HCT116 (cell line): ENCODE measurements around the gene RAN. TPM values are rescaled to one million over a fixed set of nuclear protein-coding genes. Genes with fewer than 3 reads are reported as not detected.

Source experiments
- ATAC-seq: fragments of 200-7000 bp; cut with Tn5 transposase; 2 replicates; pipeline ENCODE4 v1.9.1; 2020; ENCODE audit warnings: mild to moderate bottlenecking, moderate library complexity
- BruUV-seq: library from RNA; stranded (reverse); fragments of 400-500 nt; replicated peaks from 2 replicates; lab custom pipeline; 2021; lab: Mats Ljungman, UMichigan
- CTCF ChIA-PET: fragments of 300-600 bp; sonication (Branson Sonifier 250); formaldehyde crosslinking; loops from one replicate; lab custom pipeline; 2021; ENCODE audit warnings: antibody characterized with exemption; lab: Charles Lee
- POLR2A ChIA-PET: fragments of 300-600, 350-600 bp; sonication (Branson Sonifier 250); formaldehyde crosslinking; loops from one replicate; lab custom pipeline; 2021; ENCODE audit warnings: antibody characterized with exemption; lab: Charles Lee
- RAD21 ChIA-PET, 2 experiments: fragments of 300-600 bp; sonication (Branson Sonifier 250); formaldehyde crosslinking; loops; one replicate each; lab custom pipeline; 2023; ENCODE audit warnings: low total read pairs in 2 of 2; ENCODE audit not compliant: uncharacterized antibody in 2 of 2, unreplicated experiment in 2 of 2, low non-redundant PET in 1 of 2; lab: Charles Lee
- DNase-seq: peaks from one replicate; pipeline ENCODE4 v3.0.0-alpha.2; 2010; ENCODE audit warnings: low read depth, low spot score
- H2AFZ ChIP-seq: fragments of 200-600 bp; shearing (Covaris generic), sonication (generic); 2 replicates; pipeline ENCODE4 v1.6.1; 2017; ENCODE audit warnings: low read depth, mixed run types, mixed read lengths, antibody characterized with exemption, low read length; ENCODE audit not compliant: poor library complexity, severe bottlenecking
- H3K27ac ChIP-seq: 2 replicates; pipeline ENCODE4 v1.5.1; 2012; ENCODE audit warnings: low read depth, low read length
- H3K27me3 ChIP-seq: fragments of 200-600 bp; sonication (generic); 2 replicates; pipeline ENCODE4 v1.6.1; 2016; ENCODE audit warnings: mixed run types, low read length, mixed read lengths; ENCODE audit not compliant: insufficient read depth
- H3K36me3 ChIP-seq, 2 experiments: fragments of 200-500 bp in 1 of 2; fragments of 200-600 bp in 1 of 2; sonication (Bioruptor generic) in 1 of 2; sonication (generic) in 1 of 2; 2 replicates each; pipeline versions ENCODE4 v1.5.1 to v1.6.1; 2014 to 2016; ENCODE audit warnings: low read length in 2 of 2, inconsistent platforms in 1 of 2, mixed read lengths in 1 of 2, mixed run types in 1 of 2; ENCODE audit not compliant: insufficient read depth in 2 of 2, control insufficient read depth in 1 of 2
- H3K4me1 ChIP-seq, 2 experiments: fragments of 200-600 bp in 1 of 2; sonication (generic) in 1 of 2; 2 replicates each; pipeline versions ENCODE4 v1.5.1 to v1.6.1; 2012 to 2017; ENCODE audit warnings: low read length in 2 of 2, inconsistent platforms in 1 of 2, mild to moderate bottlenecking in 1 of 2, mixed read lengths in 1 of 2, mixed run types in 1 of 2, moderate library complexity in 1 of 2; ENCODE audit not compliant: insufficient read depth in 2 of 2, control insufficient read depth in 1 of 2
- H3K4me2 ChIP-seq: fragments of 200-600 bp; sonication (generic); 2 replicates; pipeline ENCODE4 v1.6.1; 2017; ENCODE audit warnings: mixed run types, low read length, mixed read lengths
- H3K4me3 ChIP-seq, 2 experiments: fragments of 200-600 bp in 1 of 2; sonication (generic) in 1 of 2; replicated peaks in 1 of 2; 2 replicates each; pipeline ENCODE4 v1.5.1; 2011 to 2016; ENCODE audit warnings: low read length in 2 of 2, control low read depth in 1 of 2, low read depth in 1 of 2, mild to moderate bottlenecking in 1 of 2, mixed read lengths in 1 of 2, mixed run types in 1 of 2
- H3K79me2 ChIP-seq: fragments of 200-600 bp; sonication (generic); 2 replicates; pipeline ENCODE4 v1.6.1; 2017; ENCODE audit warnings: mild to moderate bottlenecking, mixed run types, low read length, moderate library complexity, mixed read lengths; ENCODE audit not compliant: insufficient read depth
- H3K9ac ChIP-seq: fragments of 200-600 bp; sonication (generic); 2 replicates; pipeline ENCODE4 v1.6.1; 2016; ENCODE audit warnings: low read length, mixed read lengths
- H3K9me2 ChIP-seq: fragments of 200-600 bp; sonication (generic), shearing (Covaris generic); 2 replicates; pipeline ENCODE4 v1.6.1; 2017; ENCODE audit warnings: mixed run types, mild to moderate bottlenecking, moderate library complexity; ENCODE audit not compliant: insufficient read depth
- H3K9me3 ChIP-seq, 2 experiments: fragments of 200-500 bp in 1 of 2; fragments of 200-600 bp in 1 of 2; sonication (Bioruptor generic) in 1 of 2; sonication (generic) in 1 of 2; 2 replicates each; pipeline ENCODE4 v1.6.1; 2014 to 2017; ENCODE audit warnings: low read length in 2 of 2, mixed read lengths in 2 of 2, inconsistent platforms in 1 of 2, low read depth in 1 of 2, mild to moderate bottlenecking in 1 of 2, mixed run types in 1 of 2, moderate library complexity in 1 of 2; ENCODE audit not compliant: control insufficient read depth in 1 of 2, insufficient read depth in 1 of 2
- H4K20me1 ChIP-seq: fragments of 200-600 bp; sonication (generic), shearing (Covaris generic); 2 replicates; pipeline ENCODE4 v1.6.1; 2017; ENCODE audit warnings: mixed run types, mild to moderate bottlenecking, moderate library complexity; ENCODE audit not compliant: insufficient read depth
- ATF3 ChIP-seq: IDR thresholded peaks from 2 replicates; pipeline ENCODE4 v1.6.1; 2012
- CEBPB ChIP-seq: IDR thresholded peaks from 2 replicates; pipeline ENCODE4 v1.6.1; 2012; ENCODE audit warnings: low read depth
- EGR1 ChIP-seq: IDR thresholded peaks from 2 replicates; pipeline ENCODE4 v1.6.1; 2012; ENCODE audit warnings: low read depth
- EZH2 ChIP-seq: fragments of 200-600 bp; sonication (generic); IDR thresholded peaks from 2 replicates; pipeline ENCODE4 v1.6.1; 2017; ENCODE audit warnings: antibody characterized with exemption, mixed run types
- EZH2phosphoT487 ChIP-seq: fragments of 200-600 bp; IDR thresholded peaks from 2 replicates; pipeline ENCODE4 v1.6.1; 2018; ENCODE audit warnings: antibody characterized with exemption, borderline replicate concordance
- FOSL1 ChIP-seq: IDR thresholded peaks from 2 replicates; pipeline ENCODE4 v1.6.1; 2012; ENCODE audit warnings: low read depth
- JUND ChIP-seq: IDR thresholded peaks from 2 replicates; pipeline ENCODE4 v1.6.1; 2012
- MAX ChIP-seq: IDR thresholded peaks from 2 replicates; pipeline ENCODE4 v1.6.1; 2012
- POLR2A ChIP-seq: IDR thresholded peaks from 2 replicates; pipeline ENCODE4 v1.7.0; 2011; ENCODE audit warnings: borderline replicate concordance; ENCODE audit not compliant: insufficient read depth, insufficient read length; ENCODE audit errors: extremely low read depth
- POLR2AphosphoS5 ChIP-seq: IDR thresholded peaks from 2 replicates; pipeline ENCODE4 v1.6.1; 2011; ENCODE audit warnings: mild to moderate bottlenecking, low read depth, low read length, moderate library complexity
- RAD21 ChIP-seq: IDR thresholded peaks from 2 replicates; pipeline ENCODE4 v1.6.1; 2012; ENCODE audit warnings: low read depth, mild to moderate bottlenecking
- REST ChIP-seq: IDR thresholded peaks from 2 replicates; pipeline ENCODE4 v1.6.1; 2012; ENCODE audit warnings: low read depth
- SIN3A ChIP-seq: IDR thresholded peaks from 2 replicates; pipeline ENCODE4 v1.6.1; 2012; ENCODE audit warnings: low read depth
- SP1 ChIP-seq: IDR thresholded peaks from 2 replicates; pipeline ENCODE4 v1.6.1; 2012; ENCODE audit warnings: low read depth
- SRF ChIP-seq: IDR thresholded peaks from 2 replicates; pipeline ENCODE4 v1.6.1; 2012; ENCODE audit warnings: low read depth
- YY1 ChIP-seq: IDR thresholded peaks from 2 replicates; pipeline ENCODE4 v1.6.1; 2011; ENCODE audit warnings: low read length, low read depth, moderate library complexity, mild to moderate bottlenecking; ENCODE audit not compliant: insufficient replicate concordance; ENCODE audit errors: extremely low read depth
- ZFX ChIP-seq: fragments of 450-650 bp; IDR thresholded peaks from 2 replicates; pipeline ENCODE4 v1.6.1; 2017
- ZNF274 ChIP-seq: fragments of 200-500 bp; sonication (Bioruptor generic); IDR thresholded peaks from 2 replicates; pipeline ENCODE4 v1.6.1; 2014; ENCODE audit warnings: mild to moderate bottlenecking, low read depth, low read length, inconsistent platforms
- intact Hi-C: fragments of 100-400 bp; cut with micrococcal nuclease; formaldehyde crosslinking; loops from 2 replicates; pipeline ENCODE4 v1.10.0; 2022
- total RNA-seq: library from RNA; stranded (reverse); gene quantifications from one replicate; pipeline ENCODE4 v1.2.1, GENCODE V29; 2021; ENCODE audit not compliant: unreplicated experiment
- TF ChIP-seq, protein P1 (sequence below), 3 experiments: fragments of 200-600 bp in 1 of 3; sonication (generic) in 1 of 3; IDR thresholded peaks in 2 of 3; conservative IDR thresholded peaks in 1 of 3; 2 replicates each; pipeline ENCODE4 v1.5.1; 2012 to 2017; ENCODE audit warnings: low read depth in 2 of 3, low read length in 2 of 3, antibody characterized with exemption in 1 of 3, borderline replicate concordance in 1 of 3, control low read depth in 1 of 3, mild to moderate bottlenecking in 1 of 3, mixed read lengths in 1 of 3, mixed run types in 1 of 3, moderate library complexity in 1 of 3; ENCODE audit not compliant: insufficient read depth in 1 of 3

Gene RAN
- total RNA-seq, 1 experiment from 2014 or later = 1,420 TPM

GRCh38 chr12:130880411-130880885 is 8.6 kb downstream of the RAN start:
- no peaks in the 10 kb centered on the region for H3K9me2 ChIP-seq
- peaks cover 19 to 23% of the 10 kb centered on the region in 2 experiments for H3K36me3 ChIP-seq
- peak; percentile 6; the same call in 1 of the 2 replicates for ATAC-seq
- CTCF ChIA-PET = no interaction called here
- no peak overlapping the region for H2AFZ ChIP-seq
- H3K4me3 ChIP-seq = no peak overlapping the region
- H3K4me1 ChIP-seq = no peaks in the 10 kb centered on the region
- H3K9ac ChIP-seq = no peak overlapping the region
- TF ChIP-seq SIN3A = no peak
- no peak for TF ChIP-seq POLR2AphosphoS5
- no peak for TF ChIP-seq POLR2A
- no peak for TF ChIP-seq FOSL1
- no peak for TF ChIP-seq EZH2phosphoT487
- TF ChIP-seq ZNF274 = no peak
- TF ChIP-seq, protein P1, sequence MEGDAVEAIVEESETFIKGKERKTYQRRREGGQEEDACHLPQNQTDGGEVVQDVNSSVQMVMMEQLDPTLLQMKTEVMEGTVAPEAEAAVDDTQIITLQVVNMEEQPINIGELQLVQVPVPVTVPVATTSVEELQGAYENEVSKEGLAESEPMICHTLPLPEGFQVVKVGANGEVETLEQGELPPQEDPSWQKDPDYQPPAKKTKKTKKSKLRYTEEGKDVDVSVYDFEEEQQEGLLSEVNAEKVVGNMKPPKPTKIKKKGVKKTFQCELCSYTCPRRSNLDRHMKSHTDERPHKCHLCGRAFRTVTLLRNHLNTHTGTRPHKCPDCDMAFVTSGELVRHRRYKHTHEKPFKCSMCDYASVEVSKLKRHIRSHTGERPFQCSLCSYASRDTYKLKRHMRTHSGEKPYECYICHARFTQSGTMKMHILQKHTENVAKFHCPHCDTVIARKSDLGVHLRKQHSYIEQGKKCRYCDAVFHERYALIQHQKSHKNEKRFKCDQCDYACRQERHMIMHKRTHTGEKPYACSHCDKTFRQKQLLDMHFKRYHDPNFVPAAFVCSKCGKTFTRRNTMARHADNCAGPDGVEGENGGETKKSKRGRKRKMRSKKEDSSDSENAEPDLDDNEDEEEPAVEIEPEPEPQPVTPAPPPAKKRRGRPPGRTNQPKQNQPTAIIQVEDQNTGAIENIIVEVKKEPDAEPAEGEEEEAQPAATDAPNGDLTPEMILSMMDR (IDR thresholded peaks at IDR 0.05 in 2 of 3, conservative IDR thresholded peaks at IDR 0.05 in 1 of 3; ENCODE audit: borderline replicate concordance in 1 of 3, insufficient read depth in 1 of 3, low read depth in 2 of 3, low read length in 2 of 3) = no peak
- TF ChIP-seq JUND = no peak
- TF ChIP-seq CEBPB = no peak
- no peak for TF ChIP-seq EGR1
- no peak for TF ChIP-seq YY1
- no peak for TF ChIP-seq RAD21
- TF ChIP-seq EZH2 = no peak
- TF ChIP-seq SRF = no peak
- no peak for TF ChIP-seq ATF3
- TF ChIP-seq ZFX = no peak
- TF ChIP-seq REST = no peak
- TF ChIP-seq MAX = no peak
- TF ChIP-seq SP1 = no peak
- H4K20me1 ChIP-seq = peaks cover 26% of the 10 kb centered on the region; the same call in 1 of the 2 replicates
- RAD21 ChIA-PET = no interaction called here
- BruUV-seq = no TSS peak
- no peak for DNase-seq
- H3K4me2 ChIP-seq = no peak overlapping the region
- H3K79me2 ChIP-seq = peaks cover 15% of the 10 kb centered on the region
- H3K27me3 ChIP-seq = no peaks in the 10 kb centered on the region
- H3K9me3 ChIP-seq = no peaks in the 10 kb centered on the region
- intact Hi-C loops = no loop called here
- H3K27ac ChIP-seq = no peak overlapping the region
- POLR2A ChIA-PET = no interaction called here
